GM21447 (cell line): Measurements from ENCODE around the gene FBXW8.

ENCODE experiments used
- ATAC-seq: cut with Tn5 transposase; IDR thresholded peaks from one replicate; pipeline ENCODE4 v1.9.1; 2021; ENCODE audit not compliant: unreplicated experiment

FBXW8 gene

DNA sequence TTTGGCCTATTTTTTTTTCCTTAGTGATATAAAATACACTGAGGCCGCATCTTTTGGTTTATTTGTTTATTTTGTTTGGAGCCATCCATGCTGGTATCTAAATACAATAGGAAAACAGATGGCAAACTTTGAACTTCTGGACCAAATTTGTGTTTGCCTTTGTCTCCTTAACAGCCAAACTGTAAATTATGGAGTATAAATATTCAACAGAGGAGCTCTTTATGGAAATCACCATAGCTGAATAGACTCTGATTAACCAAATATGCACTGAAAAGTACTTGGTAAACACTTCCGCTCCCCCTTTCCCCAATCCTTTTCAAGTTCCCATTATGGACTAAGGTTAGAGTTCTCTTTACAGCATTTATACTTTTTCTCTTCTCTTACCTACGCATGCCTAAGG lies 107.9 kb downstream of the FBXW8 start:
- no peak for ATAC-seq

DNA sequence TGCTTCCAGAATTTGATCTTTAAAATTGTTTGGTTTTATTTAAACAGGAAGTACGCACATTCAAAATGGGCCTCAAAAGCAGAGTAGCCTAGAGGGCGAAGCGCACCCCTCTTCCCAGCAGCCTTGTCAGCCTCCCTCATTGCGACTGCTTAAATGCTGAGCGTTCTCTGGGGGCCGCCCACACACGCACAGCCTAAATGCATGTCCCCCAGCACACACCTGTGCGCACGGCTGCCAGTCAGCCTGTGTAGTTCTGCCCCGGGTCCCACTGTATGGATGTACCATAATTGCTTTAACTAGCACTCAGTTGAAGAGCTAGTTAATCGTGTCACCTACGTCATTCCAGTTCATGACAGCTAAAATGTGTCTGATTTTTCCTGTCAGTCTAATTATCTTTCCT lies 109.1 kb downstream of the FBXW8 start:
- ATAC-seq, result no peak

DNA sequence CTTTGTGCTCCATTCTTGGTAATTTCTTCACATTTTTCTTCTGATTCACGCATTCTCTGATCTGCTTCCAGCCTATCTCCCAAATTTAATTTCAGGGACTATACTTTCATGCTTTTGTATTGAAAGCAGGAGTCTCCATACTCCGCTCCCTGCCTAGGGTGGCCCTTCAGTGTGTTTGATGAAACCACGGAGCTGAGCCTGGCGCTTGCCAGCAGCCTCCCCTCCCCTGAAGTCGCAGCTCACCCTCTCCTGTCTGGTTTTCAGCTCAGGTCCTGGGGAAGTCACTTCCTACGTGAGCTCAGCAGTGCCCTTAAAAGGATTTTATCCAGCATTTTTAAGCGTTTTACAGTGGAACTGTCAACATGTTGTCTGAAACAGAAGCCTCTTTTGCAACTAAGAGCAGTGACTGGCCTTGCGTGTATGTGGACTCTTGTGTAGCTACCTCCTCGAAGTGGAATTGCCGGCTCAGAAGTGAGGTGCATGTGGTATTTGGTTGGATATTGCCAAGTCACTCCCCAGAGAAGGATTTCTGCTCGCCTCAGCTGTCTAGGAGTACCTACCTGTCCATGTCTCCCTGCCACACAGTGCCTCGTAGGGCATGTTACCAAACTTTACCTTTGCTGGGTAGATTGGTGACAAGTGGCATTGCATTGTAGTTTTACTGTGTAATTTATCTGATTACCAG lies 109.9 kb downstream of the FBXW8 start:
- ATAC-seq, result no peak

DNA sequence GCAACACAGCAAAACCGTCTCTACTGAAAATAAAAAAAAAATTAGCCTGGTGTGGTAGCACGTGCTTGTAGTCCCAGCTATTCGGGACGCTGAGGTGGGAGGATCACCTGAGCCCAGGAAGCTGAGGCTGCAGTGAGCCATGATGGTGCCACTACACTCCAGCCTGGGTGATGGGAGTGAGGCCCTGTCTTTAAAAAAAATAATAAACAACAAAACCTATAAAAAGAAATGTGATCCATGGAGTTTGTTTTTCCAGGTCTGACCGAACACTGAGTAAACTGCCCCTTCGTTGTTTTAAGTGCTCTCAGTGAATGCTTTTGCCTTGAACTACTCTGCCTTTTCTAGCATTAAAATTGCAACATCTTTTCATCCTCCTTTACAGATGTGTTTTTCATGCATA lies 111.7 kb downstream of the FBXW8 start:
- no peak for ATAC-seq

DNA sequence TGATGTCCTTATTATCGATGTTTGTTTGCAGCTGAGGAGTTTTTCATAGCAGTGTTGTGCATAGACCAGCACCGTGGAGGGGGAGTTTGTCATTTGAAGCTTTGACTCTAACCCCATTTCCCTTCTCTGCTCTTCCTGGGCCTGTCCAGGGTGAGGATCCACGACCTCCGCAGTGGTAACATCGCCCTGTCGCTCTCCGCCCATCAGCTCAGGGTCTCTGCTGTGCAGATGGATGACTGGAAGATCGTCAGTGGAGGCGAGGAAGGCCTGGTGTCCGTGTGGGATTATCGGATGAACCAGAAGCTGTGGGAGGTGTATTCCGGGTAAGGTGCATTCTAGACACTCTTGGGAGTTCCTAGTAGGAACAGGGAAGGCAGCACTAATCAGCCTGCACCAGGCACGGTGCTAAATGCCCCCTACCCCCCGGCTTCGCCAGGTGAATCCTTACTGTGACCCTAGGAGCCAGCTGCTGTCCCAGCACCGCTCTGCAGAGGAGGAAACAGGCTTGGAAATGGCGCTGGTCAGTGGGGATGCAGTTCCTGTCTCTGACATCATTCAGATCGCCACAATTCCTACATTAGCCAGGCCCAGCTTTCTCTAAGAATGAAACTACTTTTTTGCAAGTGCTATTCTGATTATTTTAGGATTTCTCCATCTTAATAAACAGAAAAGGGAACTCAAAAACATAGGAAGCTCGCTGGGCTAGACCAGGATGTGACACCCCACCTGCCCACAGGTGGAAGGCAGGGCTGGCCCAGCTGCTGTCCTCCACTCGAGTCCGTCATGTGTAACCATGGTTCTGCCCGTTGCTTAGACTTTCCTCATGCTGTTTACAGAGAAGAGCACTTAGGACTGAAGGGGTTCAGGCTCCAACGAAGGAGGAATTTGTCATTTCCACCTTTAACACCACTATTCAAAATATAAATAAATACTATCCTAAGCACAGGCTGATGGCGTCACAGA lies 113.5 kb downstream of the FBXW8 start:
- no peak for ATAC-seq

DNA sequence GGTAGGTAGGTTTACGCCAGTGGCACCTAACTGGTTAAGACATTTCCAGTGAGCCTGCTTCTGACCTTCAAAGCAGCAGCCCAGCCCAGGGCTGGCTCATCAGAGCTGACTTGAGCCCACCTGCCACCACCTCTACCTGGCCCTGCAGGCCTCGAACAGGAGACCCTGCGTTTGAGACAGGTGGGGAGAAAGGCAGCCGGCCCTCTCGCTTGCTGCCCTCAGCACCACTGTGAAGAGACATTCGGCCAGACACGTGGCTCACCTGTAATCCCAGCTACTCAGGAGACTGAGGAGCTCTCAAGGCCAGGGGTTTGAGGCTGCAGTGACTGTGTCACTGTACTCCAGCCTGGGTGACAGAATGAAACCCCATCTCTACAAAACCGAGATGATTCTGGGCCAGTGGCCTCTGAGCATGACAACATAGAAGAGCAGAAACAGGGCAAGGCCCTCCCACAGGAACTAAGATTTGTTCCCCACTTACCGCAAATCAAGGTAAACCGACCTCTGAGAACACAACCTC lies 114.3 kb downstream of the FBXW8 start:
- ATAC-seq, result no peak

DNA sequence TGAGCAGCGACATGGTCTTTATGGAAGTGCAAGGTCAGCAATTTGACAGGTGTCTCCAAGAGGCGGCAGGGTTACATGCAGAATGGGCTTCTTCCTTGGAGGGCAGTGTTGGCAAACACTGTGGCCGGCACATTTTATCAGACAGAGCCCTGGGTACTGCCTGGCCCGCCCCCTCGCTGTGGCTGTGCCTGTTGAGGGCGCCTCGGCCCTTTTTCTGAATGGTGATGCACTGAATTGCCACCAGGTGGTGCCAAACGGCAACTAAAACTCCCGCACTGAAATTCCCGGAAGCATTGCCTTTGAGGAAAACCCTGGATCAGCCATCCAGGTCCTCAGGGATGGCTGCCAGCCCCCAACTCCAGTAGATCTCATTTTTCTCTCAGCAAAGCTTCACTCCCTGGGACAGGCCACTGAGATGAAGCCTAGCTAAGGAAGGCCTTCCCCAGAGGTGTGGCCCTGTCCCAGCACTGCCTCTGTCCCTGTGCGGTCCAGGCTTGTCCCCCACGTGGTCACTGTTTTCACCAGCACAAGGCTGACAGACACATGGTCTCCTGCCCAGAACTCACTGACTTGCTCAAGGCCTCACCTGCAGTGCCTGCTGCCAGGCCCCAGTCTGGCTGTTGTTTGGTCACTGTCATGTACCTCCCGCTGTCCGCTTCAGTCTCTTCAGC lies 114.9 kb downstream of the FBXW8 start:
- ATAC-seq, result no peak

DNA sequence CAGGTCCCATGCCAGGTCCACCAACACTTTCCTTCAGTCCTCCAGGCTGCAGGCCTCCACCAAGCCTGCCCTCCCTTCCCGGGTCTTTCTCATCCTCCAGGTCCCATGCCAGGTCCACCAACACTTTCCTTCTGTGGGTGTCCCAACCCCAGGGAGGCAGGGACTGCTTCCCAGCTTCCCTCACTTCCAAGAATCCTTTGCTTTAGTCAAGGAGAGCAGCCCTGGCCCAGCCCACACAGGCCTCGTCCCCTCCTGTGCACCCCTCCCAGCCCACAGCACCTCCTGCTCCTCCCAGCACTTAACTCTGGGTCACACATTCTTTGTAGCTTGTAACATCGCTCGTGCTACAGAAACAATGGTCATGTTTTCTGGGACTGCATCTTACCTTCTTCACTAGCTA lies 115.6 kb downstream of the FBXW8 start:
- no peak for ATAC-seq

DNA sequence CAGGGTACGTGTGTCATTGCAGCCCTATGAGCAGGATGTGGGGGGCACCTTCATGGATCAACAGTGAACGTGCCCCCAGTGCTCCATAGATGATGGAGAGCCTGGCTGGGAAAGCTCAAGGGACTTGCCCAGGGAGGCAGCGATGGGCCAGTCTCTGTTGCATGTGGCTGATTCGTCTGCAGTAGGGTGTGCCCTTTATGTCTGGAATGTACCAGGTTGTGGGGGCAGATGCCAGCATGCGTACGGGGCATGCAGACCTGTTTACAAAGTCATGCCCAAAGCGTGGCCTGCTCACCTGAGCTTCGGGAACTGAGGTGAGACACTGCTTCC lies 116.1 kb downstream of the FBXW8 start:
- no peak for ATAC-seq

DNA sequence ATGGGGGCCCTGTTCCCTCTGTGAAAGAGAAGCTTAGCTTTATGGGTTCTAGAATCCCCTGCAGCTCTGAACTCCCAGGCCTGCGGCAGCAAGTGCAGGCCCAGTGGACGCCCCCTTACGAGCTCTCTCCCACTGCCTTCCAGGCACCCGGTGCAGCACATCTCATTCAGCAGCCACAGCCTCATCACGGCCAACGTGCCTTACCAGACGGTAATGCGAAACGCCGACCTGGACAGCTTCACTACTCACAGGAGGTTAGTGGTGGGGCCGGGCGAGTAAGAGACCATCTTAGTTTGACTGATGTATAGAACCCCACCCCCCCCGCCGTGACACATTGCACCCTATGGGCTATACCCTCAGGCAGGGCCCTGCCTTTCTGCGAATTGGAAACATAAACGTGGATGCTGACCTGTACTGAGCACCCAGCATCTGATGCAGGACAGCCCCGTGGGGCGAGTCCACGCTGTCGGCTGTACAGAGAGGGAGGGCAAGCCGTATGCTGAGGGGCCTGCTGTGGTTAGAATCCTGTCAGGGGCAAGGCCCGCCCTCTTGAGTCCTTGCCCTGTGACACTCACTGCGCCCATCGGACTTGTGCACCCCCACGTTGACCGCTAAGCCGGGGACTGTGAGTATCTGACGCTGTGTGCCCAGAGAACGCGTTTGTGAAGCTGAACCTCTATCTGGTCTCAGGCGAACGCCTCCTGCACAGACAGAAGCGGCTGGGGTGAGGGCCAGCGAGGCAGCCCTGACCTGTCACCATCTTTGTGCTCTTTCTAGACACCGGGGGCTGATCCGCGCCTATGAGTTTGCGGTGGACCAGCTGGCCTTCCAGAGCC lies 116.7 kb downstream of the FBXW8 start:
- no peak for ATAC-seq

DNA sequence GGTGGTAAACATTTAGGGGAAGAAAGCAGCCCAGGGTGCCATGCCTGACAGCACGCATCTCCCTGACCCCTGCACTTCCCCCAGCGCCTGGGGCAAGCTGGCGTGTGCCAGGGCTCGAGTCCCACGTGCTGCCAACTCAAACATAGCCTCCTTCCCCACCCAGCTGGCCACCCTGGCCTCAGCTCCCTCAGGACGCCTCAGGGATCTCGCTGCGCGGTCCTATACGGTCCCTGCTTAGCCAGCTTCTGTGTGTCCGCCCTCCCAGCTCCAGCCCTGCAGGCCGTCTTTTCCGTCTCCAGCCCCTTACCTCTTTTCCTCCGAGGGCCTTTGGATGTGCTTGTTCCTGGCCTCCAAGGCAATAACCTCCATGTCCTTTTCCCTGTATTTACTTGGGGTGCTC lies 117.5 kb downstream of the FBXW8 start:
- no peak for ATAC-seq

DNA sequence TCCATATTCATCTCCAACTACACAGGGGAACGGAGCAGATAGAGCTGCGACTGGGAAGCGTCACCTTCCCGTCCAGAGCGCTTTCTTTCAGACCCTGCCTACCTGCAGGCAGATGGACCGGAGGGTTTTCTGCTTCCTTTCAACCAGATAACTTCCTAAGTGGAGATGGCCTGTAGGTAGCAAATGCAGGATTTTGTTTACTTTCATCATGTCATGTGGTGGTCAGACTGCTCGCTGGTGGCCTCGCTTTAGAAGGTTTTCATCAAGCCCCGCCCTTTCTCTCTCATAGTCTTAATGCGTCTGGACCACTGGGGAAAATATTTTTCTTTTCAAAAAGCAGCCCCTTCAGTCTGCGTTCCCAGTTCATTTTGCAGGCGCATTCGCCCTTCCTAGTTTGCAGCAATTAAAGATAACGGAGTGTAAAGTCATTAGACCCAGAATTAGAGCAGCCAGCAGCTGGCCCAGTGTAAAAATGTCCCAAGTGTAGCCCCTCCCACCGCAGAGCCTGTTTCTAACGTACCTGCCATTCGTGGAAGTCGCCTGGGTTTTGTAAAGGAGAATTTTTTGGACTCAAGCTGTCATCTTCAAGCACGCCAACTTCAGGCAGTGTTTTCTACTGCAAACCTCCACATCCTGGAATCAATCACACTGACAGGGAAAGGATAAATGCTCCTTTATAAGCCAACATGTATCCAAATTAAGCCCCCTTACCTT lies 119.6 kb downstream of the FBXW8 start:
- no peak for ATAC-seq

DNA sequence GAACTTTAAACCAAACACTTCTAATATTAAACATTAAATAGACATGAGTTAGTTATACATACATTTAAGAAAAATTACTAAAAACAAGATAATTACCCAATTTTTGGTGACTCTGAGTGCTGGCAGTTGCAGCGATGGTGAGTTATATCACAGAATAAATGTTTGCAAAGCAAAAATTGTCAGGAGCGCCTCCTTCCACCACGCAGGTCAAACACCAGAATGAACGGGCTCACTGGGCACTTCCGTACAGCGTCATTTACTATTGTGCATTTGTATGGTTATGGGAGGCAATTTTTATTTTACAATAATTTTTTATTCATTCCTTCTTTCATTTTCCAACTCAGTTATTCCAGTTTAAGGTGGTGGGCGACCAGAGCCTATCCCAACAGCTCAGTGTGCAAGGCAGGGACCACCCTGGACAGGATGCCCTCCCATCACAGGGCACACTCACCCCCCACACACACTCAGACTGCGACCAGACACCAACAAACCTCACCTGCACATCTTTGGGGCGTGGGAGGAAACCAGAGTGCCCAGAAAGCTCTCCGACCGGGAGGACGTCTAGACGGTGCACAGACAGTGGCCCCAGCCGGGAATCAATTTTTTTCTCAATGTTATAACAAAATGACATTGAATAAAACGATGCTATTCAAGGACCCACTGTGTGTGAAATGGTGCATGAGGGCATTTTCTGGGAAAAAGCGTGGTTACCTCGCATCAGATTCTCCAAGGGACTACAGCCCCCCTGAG lies 121.3 kb downstream of the FBXW8 start:
- no peak for ATAC-seq

DNA sequence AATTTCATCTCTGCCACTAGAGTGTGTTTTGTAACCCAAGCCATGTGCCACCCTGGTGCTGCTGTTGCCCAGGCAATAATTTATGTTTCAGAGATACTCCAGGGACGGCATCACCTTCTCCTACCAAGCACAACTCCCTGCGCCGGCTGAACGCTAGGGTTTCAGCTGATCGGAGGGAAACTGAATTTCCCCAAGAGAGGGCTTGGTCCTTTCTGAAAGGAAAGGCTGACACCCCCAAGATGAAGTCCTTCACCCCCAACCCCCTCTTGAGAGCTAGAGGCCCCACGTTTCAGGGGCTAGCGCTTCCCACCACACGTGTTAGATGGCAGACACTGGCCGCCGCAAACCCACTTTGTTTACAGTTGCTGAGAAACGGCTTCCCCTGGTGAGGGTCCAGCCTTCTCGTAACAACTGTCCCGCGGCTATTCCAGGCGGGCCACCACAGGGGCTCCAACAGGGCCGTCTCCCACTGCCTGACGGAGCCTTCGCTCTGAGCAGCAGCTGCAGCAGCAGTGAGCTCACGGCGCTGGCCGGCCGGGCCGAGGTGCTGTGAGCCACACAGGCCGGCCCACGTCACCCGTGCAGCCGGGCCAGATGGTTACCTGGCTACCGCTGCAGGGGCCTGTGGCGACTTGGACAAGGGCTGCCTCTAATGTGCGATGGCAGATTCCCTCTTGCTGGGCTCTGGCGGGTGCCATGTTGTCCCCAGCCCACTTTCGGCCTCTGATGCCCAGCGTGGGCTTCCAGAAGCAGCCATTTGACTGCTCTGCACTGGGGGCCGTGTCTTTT lies 122.0 kb downstream of the FBXW8 start:
- no peak for ATAC-seq

DNA sequence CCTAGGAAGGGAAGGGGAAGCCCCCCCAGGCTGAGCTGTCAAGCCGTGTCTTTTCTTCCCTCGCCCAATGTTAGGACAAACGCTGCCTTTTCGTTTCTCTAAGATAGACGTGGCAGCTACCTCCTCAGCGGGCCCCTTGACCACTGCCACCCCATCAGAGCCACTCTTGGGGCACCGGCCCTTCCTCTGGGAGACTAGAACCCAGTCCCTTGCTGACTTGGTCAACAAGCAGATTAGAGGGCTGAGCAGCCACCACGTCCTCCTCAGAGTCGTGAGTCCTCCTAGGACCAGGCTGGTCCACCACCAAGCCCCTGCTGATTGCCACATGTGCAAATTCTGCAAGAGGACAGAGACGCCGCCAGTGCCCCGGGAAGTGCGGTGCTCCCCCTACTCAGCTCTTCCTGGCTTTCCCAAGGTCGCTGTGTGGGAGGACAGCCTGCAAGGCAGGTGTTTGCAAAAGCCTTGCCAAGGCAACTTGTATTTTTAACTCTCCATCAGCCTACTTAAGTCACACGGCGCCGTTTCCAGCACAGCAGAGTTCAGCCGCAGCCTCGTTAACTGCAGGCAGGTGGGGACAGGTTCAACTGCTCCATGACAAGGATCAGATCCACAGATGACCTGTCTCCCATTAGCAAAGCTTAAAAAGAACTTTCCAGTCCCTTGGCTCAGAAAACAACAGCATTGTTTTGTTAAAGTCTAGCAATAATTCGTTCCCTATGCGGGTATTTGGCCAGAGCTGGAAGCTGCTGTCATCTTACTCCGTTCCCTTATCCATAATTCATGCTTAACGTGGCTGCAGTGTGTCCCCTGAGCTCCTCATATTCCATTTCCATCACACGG lies 122.9 kb downstream of the FBXW8 start:
- ATAC-seq, result no peak

DNA sequence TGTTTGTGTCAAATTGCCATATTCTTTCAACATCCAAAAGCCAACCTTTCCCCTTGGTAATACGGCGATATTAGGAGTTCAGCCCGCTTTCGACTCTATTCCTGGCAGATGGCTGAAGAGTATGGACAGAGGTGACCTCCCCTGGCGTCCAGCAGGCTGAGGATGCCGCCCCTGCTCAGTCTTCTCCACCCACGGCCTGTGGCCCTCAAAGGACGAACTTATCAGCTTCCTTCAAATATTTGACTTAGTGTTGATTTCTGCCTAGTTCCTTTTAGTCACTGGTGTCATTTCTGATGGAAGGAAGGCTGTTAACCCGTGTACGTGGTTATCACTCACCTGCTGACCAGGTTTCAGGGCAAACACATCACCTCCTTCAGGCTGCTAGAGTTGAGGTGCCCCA lies 123.5 kb downstream of the FBXW8 start:
- no peak for ATAC-seq

DNA sequence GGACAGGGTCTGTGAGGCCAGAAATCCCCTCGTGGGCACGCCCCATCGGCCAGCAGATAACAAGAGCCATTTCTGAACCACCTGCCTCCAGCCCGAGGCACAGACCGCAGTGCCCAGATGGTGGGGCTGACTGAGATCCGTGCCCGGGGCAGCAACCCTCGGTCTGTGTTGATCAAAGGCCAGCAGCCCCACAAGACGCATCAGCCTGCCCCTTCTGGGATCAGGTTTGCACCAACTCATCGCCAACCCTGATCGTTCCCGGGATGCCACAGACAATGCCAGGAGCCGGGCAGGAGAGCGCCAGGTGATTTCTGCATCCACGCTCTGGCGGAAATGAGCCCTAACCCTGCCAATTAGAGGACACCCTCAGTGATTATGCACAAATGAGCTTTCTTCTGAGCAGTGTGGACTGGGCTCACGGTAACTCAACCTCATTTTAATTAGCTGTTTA lies 124.0 kb downstream of the FBXW8 start:
- no peak for ATAC-seq

DNA sequence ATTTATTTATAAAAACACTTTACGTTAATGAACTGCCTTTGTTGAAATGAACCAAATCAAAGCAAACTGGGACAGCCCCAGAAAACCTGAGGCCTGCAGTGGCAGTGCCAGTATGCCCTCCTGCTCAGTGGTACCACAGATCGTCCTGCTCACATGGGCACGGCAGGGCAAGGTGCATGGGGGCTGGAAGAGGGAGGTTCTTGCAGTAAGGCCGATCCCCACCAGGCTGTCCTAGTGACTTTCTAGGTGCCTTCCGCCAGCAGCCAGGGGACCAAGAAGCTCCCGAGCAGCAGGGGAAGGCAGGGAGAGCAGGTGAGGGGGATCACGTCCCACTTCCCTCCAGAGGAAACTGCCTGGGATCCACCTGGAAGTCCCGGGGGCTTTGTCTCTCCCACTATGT lies 124.5 kb downstream of the FBXW8 start:
- no peak for ATAC-seq
